ENCODE results near the gene DCAF12.

GRCh38 chr9:34036625-34037024 is 89.9 kb downstream of the DCAF12 start:
- TF ChIP-seq POLR2A (IDR thresholded peaks at IDR 0.05; ENCODE audit: low read length) (no peak), GATA1 (IDR thresholded peaks at IDR 0.05; ENCODE audit: low read depth, low read length) (no peak)

Data from erythroblast (primary cell).